Muscle of leg (tissue), 11 donors: Measurements from ENCODE around the gene ASB16. TPM values are rescaled to one million over a fixed set of nuclear protein-coding genes. Genes with fewer than 3 reads are reported as not detected.

ENCODE experiments used
- DNase-seq: peaks from one replicate; pipeline ENCODE4 v3.0.0; 2013
- H3K27ac ChIP-seq: one replicate; pipeline ENCODE4 v1.5.1; 2013; ENCODE audit warnings: mild to moderate bottlenecking, low read length, control low read depth
- H3K27me3 ChIP-seq: one replicate; pipeline ENCODE4 v1.6.1; 2013; ENCODE audit warnings: low read length; ENCODE audit not compliant: control insufficient read depth, insufficient read depth
- H3K36me3 ChIP-seq: one replicate; pipeline ENCODE4 v1.6.1; 2013; ENCODE audit warnings: low read length; ENCODE audit not compliant: control insufficient read depth, insufficient read depth
- H3K4me1 ChIP-seq: one replicate; pipeline ENCODE4 v1.6.1; 2013; ENCODE audit warnings: low read length; ENCODE audit not compliant: control insufficient read depth, insufficient read depth
- H3K4me3 ChIP-seq: one replicate; pipeline ENCODE4 v1.5.1; 2013; ENCODE audit warnings: low read length, control low read depth
- H3K9me3 ChIP-seq: replicated peaks from 2 replicates; pipeline ENCODE4 v1.6.1; 2013; ENCODE audit warnings: low read depth, low read length; ENCODE audit not compliant: control insufficient read depth
- WGBS: methylation state at CpG from one replicate; pipeline ENCODE4 v1.1.5; 2013; ENCODE audit warnings: missing lambda C conversion rate; ENCODE audit not compliant: insufficient coverage; 5-methylcytosine and 5-hydroxymethylcytosine counted together
- polyA plus RNA-seq, 8 donors: library from polyadenylated mRNA; unstranded; fragments of 120-200 nt; gene quantifications; one replicate each; pipeline versions ENCODE4 v1.2.1 to v1.2.3, GENCODE V29; 2013; ENCODE audit warnings: inconsistent platforms in 1 of 8, low replicate concordance in 1 of 8; ENCODE audit not compliant: insufficient read length in 8 of 8, insufficient read depth in 1 of 8
- total RNA-seq: library from RNA; stranded (reverse); fragments of 120-200 nt; gene quantifications from one replicate; pipeline ENCODE4 v1.2.4, GENCODE V29; 2013

ASB16 gene
- total and polyA plus RNA-seq, 9 donors = 3.3 to 17.9 (median 11.5) TPM

DNA sequence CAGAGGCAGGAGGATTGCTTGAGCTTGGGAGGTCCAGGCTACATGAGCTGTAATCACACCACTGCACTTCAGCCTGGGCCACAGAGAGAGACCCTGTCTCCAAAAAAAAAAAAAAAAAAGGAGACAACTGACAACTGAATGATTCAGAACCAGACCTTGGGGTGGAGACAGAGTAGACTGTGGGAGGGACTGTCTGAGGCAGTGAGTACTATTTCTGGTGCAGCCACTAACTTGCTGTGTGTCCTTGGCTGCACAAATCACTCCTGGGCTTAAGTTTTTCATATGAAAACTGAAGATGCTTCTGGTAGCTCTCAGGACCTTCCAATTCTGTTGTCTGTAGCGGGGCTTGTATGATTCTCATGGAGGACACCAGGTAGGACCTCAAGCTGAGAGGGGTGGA, 5.8 kb downstream of the ASB16 start:
- 100% methylated on average over 1 of the region's 1 CpG for WGBS
- no peak overlapping the region for H3K4me3 ChIP-seq
- H3K4me1 ChIP-seq = peaks cover 6% of the 10 kb centered on the region
- DNase-seq = no peak
- H3K27me3 ChIP-seq = no peaks in the 10 kb centered on the region
- H3K27ac ChIP-seq = no peak overlapping the region
- H3K9me3 ChIP-seq = no peaks in the 10 kb centered on the region
- H3K36me3 ChIP-seq = peaks cover 22% of the 10 kb centered on the region

DNA sequence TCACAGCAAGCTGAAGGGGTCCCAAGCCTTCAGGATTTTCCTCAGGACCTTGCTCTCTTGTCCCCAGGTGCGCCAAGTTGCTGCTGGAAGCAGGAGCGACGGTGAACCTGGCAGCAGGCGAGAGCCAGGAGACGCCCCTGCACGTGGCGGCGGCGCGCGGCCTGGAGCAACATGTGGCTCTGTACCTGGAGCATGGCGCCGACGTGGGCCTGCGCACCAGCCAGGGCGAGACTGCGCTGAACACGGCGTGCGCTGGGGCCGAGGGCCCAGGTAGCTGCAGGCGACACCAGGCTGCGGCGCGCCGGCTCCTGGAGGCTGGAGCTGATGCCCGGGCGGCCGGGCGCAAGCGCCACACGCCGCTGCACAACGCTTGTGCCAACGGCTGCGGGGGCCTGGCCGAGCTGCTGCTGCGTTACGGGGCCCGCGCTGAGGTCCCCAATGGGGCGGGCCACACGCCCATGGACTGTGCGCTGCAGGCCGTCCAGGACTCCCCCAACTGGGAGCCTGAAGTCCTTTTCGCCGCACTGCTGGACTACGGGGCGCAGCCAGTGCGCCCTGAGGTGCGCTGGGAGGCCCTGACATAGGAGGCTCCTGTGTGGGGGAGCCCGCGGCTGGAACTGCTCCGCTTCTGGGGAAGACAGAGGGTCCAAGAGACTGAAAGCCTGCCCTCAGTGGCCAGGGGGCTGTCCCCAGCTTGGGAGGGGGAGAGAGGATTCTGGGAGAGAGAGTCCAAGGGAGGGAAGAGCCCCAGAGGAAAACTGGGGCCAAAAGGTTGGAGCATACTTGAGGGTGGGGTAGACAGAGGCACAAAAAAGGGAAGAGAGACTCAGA, 6.4 kb downstream of the ASB16 start:
- H3K9me3 ChIP-seq = no peaks in the 10 kb centered on the region
- no peaks in the 10 kb centered on the region for H3K27me3 ChIP-seq
- DNase-seq = no peak
- peaks cover 27% of the 10 kb centered on the region for H3K36me3 ChIP-seq
- 90% methylated on average over 54 of the region's 54 CpGs for WGBS
- no peak overlapping the region for H3K27ac ChIP-seq
- no peak overlapping the region for H3K4me3 ChIP-seq
- peaks cover 5% of the 10 kb centered on the region for H3K4me1 ChIP-seq

DNA sequence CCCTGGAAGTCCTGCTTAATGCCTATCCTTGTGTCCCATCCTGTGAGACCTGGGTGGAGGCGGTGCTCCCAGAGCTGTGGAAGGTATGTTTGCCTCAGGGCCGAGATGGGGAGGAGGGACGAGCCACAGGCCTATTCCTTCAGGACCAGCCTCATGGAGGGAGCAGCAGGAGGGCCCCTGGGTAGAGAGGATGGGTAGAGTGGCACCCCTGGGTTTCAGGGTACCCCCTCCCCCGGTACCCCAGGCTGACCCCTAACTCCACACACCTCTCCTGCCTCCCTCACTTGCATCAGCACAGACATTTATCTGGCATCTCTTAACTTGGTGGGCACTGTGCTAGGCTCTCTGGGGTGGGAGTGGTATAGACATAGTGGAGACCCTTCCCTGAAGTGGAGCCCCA, 7.1 kb downstream of the ASB16 start:
- H3K9me3 ChIP-seq = no peaks in the 10 kb centered on the region
- peaks cover 34% of the 10 kb centered on the region for H3K36me3 ChIP-seq
- DNase-seq = no peak
- 80% methylated on average over 1 of the region's 4 CpGs for WGBS
- no peak overlapping the region for H3K4me3 ChIP-seq
- no peak overlapping the region for H3K27ac ChIP-seq
- no peaks in the 10 kb centered on the region for H3K4me1 ChIP-seq
- no peaks in the 10 kb centered on the region for H3K27me3 ChIP-seq

GRCh38 chr17:44178133-44178532, 7.6 kb downstream of the ASB16 start:
- H3K4me1 ChIP-seq = no peaks in the 10 kb centered on the region
- no peak overlapping the region for H3K4me3 ChIP-seq
- DNase-seq = no peak
- 91% methylated on average over 14 of the region's 14 CpGs for WGBS
- H3K9me3 ChIP-seq = no peaks in the 10 kb centered on the region
- H3K36me3 ChIP-seq = peaks cover 34% of the 10 kb centered on the region
- no peaks in the 10 kb centered on the region for H3K27me3 ChIP-seq
- no peak overlapping the region for H3K27ac ChIP-seq

DNA sequence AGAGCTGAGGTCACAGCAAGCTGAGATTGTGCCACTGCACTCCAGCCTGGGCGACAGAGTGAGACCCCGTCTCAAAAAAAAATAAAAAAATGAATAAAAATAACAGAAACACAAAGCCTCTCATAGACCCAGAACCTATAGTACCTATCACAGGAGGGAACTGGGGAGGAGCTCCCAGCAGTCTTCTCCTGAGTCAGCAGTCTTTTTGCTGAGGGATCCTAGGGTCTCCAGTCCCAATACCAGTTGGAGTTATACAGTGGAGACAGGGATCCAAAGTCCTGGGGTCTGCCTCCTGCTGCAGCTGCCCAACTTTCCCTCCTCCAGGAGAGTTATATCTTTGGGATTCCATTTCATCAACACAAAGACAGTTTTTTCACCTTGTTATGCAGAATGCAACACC, 12.5 kb downstream of the ASB16 start:
- H3K27ac ChIP-seq = no peak overlapping the region
- H3K4me1 ChIP-seq = peaks cover 18% of the 10 kb centered on the region
- no CpG with 5 or more reads among the region's 2 CpGs for WGBS
- no peak for DNase-seq
- H3K27me3 ChIP-seq = no peaks in the 10 kb centered on the region
- H3K9me3 ChIP-seq = no peaks in the 10 kb centered on the region
- peaks cover 20% of the 10 kb centered on the region for H3K36me3 ChIP-seq
- H3K4me3 ChIP-seq = no peak overlapping the region

DNA sequence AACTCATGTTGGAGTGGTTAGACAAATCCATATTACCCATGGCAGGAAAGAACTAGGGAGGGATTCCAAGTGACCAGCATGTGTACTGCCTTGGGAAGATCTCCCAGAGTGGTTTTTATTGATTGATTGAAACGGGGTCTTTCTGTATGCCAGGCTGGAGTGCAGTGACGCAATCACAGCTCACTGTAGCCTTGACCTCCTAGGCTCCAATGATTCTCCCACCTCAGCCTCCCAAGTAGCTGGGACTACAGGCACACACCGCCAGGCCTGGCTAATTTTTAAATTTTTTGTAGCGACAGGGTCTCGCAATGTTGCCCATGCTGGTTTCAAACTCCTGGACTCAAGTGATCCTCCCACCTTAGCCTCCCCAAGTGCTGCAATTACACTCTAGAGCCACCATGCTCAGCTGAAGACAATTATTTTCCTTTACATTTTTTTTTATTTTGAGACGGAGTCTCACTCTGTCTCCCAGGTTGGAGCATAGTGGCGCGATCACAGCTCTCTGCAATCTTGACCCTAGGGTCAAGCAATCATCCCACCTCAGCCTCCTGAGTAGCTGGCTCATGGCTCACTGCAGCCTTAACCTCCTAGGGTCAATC, 13.8 kb downstream of the ASB16 start:
- 90% methylated on average over 7 of the region's 8 CpGs for WGBS
- Histone ChIP-seq H3K9me3 (no peaks in the 10 kb centered on the region), H3K27ac (no peak overlapping the region), H3K27me3 (no peaks in the 10 kb centered on the region), H3K36me3 (peaks cover 22% of the 10 kb centered on the region), H3K4me3 (no peak overlapping the region), H3K4me1 (peaks cover 31% of the 10 kb centered on the region)
- no peak for DNase-seq

GRCh38 chr17:44186307-44187130, 16.0 kb downstream of the ASB16 start, which contains the start of gene TMUB2:
TMUB2 (plus strand) TSS chr17:44186972; CDS start chr17:44187709, 737 bp downstream.
- 0% methylated on average over 48 of the region's 50 CpGs for WGBS
- Histone ChIP-seq H3K27ac (peak within 1 kb of the TSS; percentile 97), H3K27me3 (no peaks in the 10 kb centered on the region), H3K36me3 (peaks cover 35% of the 10 kb centered on the region), H3K4me1 (peaks cover 47% of the 10 kb centered on the region), H3K9me3 (no peaks in the 10 kb centered on the region), H3K4me3 (peak within 1 kb of the TSS; percentile 99)
- DNase-seq = peak; percentile 99

- Histone ChIP-seq H3K27ac (peak overlapping the region; percentile 97), H3K36me3 (peaks cover 29% of the 10 kb centered on the region), H3K27me3 (no peaks in the 10 kb centered on the region), H3K4me1 (peaks cover 55% of the 10 kb centered on the region), H3K4me3 (peak overlapping the region; percentile 99), H3K9me3 (no peaks in the 10 kb centered on the region)
- 6% methylated on average over 15 of the region's 32 CpGs for WGBS
- DNase-seq = peak; percentile 61
Measured at GRCh38 chr17:44187131-44187899, 16.8 kb downstream of the ASB16 start.

DNA sequence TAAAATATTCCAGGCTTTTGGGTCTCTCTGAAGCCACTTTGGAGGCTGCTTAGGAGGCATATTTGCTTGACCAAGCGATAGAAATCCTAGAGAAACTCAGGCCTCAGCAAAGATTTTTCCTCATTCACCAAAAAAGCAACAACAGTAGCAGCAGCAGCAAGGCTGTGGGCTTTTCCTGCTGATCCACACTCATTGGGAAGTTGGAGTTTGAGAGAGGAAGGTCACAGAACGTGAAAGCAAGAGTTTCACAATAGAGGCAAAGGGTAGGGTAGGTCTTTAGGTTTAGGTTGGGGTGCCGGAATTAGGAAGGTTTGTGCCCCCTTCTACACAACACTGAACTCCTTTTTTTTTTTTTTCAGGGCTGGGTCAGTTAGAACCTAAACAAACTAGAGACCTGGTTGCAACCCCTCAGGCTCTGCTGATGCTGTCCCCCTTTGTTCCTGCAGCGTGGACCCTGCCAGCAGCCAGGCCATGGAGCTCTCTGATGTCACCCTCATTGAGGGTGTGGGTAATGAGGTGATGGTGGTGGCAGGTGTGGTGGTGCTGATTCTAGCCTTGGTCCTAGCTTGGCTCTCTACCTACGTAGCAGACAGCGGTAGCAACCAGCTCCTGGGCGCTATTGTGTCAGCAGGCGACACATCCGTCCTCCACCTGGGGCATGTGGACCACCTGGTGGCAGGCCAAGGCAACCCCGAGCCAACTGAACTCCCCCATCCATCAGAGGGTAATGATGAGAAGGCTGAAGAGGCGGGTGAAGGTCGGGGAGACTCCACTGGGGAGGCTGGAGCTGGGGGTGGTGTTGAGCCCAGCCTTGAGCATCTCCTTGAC, 18.3 kb downstream of the ASB16 start:
- WGBS = 66% methylated on average over 3 of the region's 12 CpGs
- Histone ChIP-seq H3K27me3 (no peaks in the 10 kb centered on the region), H3K9me3 (no peaks in the 10 kb centered on the region), H3K27ac (peak overlapping the region; percentile 21), H3K36me3 (peaks cover 40% of the 10 kb centered on the region), H3K4me1 (peaks cover 70% of the 10 kb centered on the region), H3K4me3 (no peak overlapping the region)
- DNase-seq = no peak
